IMR-90 (cell line): ENCODE results near the gene CHST1.

Experiments used
- CHD1 ChIP-seq: IDR thresholded peaks from 2 replicates; pipeline ENCODE4 v1.6.1; 2012; ENCODE audit warnings: low read depth, low read length, improper control_type of control experiment
- CTCF ChIP-seq: conservative IDR thresholded peaks from 2 replicates; pipeline ENCODE4 v1.5.1; 2012; ENCODE audit warnings: mild to moderate bottlenecking, low read depth, low read length, improper control_type of control experiment
- MAZ ChIP-seq: IDR thresholded peaks from 2 replicates; pipeline ENCODE4 v1.6.1; 2012; ENCODE audit warnings: low read depth, mild to moderate bottlenecking, low read length, improper control_type of control experiment, moderate library complexity, borderline replicate concordance
- NFE2L2 ChIP-seq: fragments of 150-350 bp; IDR thresholded peaks from 2 replicates; pipeline ENCODE4 v1.6.1; 2016; ENCODE audit warnings: low read depth, mild to moderate bottlenecking, low read length
- POLR2A ChIP-seq: IDR thresholded peaks from 2 replicates; pipeline ENCODE4 v1.6.1; 2012; ENCODE audit warnings: mild to moderate bottlenecking, low read depth, low read length
- RAD21 ChIP-seq: IDR thresholded peaks from 2 replicates; pipeline ENCODE4 v1.6.1; 2012; ENCODE audit warnings: low read length, improper control_type of control experiment
- SMC3 ChIP-seq: fragments of 150-350 bp; IDR thresholded peaks from 2 replicates; pipeline ENCODE4 v1.6.1; 2016; ENCODE audit warnings: low read depth, mild to moderate bottlenecking, antibody characterized with exemption, low read length, moderate library complexity
- TF ChIP-seq, protein P1 (sequence below): fragments of 150-350 bp; IDR thresholded peaks from 2 replicates; pipeline ENCODE4 v1.6.1; 2017; ENCODE audit warnings: mild to moderate bottlenecking, antibody characterized with exemption, low read length, low read depth

DNA sequence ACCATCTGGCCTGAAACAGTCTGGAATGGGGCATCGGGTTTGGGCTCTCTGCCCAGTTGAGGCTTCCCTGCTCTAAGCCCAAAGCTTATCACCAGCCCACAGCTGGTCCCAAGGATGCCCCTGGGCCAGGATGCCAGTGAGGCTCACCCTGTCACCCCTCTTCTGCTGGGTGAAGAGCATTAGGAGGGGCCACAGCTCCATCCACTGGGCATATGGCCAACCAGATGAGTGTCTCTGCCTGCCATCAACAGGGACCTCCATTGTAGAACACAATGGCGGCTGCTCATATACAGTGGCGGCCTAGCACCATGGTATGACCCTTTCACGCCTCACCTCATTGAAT, 5.6 kb downstream of the CHST1 start:
- no peak for TF ChIP-seq CTCF
- no peak for TF ChIP-seq POLR2A
- TF ChIP-seq RAD21, result no peak
- TF ChIP-seq, protein P1, sequence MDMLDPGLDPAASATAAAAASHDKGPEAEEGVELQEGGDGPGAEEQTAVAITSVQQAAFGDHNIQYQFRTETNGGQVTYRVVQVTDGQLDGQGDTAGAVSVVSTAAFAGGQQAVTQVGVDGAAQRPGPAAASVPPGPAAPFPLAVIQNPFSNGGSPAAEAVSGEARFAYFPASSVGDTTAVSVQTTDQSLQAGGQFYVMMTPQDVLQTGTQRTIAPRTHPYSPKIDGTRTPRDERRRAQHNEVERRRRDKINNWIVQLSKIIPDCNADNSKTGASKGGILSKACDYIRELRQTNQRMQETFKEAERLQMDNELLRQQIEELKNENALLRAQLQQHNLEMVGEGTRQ, result no peak
- no peak for TF ChIP-seq NFE2L2
- no peak for TF ChIP-seq SMC3
- no peak for TF ChIP-seq MAZ
- no peak for TF ChIP-seq CHD1
